SK-N-MC (cell line): Measurements from ENCODE around the gene AIP.

Experiments used
- EZH2 ChIP-seq: fragments of 200-600 bp; sonication (generic); IDR thresholded peaks from one replicate; pipeline ENCODE4 v1.6.1; 2017; ENCODE audit warnings: antibody characterized with exemption
- FOXP2 ChIP-seq: optimal IDR thresholded peaks from 2 replicates; pipeline ENCODE3; 2011; ENCODE audit warnings: mild to moderate bottlenecking, moderate library complexity; ENCODE audit not compliant: insufficient read depth; ENCODE audit errors: extremely low read length, control extremely low read depth
- POLR2AphosphoS5 ChIP-seq: IDR thresholded peaks from 2 replicates; pipeline ENCODE4 v1.6.1; 2012; ENCODE audit warnings: mild to moderate bottlenecking, low read depth, low read length, borderline replicate concordance

GRCh38 chr11:67453816-67454732 lies 28.8 kb upstream of the AIP start:
- TF ChIP-seq POLR2AphosphoS5 (no peak), EZH2 (no peak), FOXP2 (no peak)
